ENCODE data around the gene PYY.

PYY gene

GRCh38 chr17:43945074-43945829 lies 8.5 kb downstream of the PYY start:
- Histone ChIP-seq H2BK5ac (ENCODE audit: low read depth, low read length, poor library complexity) (no peak overlapping the region), H3K9me3 (ENCODE audit: insufficient read depth, low read depth, low read length) (no peaks in the 10 kb centered on the region), H4K8ac (ENCODE audit: low read depth, low read length) (no peak overlapping the region), H3K14ac (ENCODE audit: low read length) (no peak overlapping the region), H3K79me2 (ENCODE audit: control insufficient read depth, insufficient read depth, low read length, poor library complexity) (no peaks in the 10 kb centered on the region), H3K4ac (ENCODE audit: low read depth, low read length) (no peak overlapping the region), H3K36me3 (ENCODE audit: control insufficient read depth in 1 of 2, insufficient read depth in 2 of 2, low read length in 2 of 2) (no peaks in the 10 kb centered on the region), H3K18ac (ENCODE audit: low read length) (no peak overlapping the region), H4K91ac (ENCODE audit: low read depth, low read length) (no peak overlapping the region), H3K4me3 (ENCODE audit: low read depth, low read length) (no peak overlapping the region), H3K27ac (ENCODE audit: low read depth, low read length) (no peak overlapping the region), H3K4me2 (ENCODE audit: low read length) (no peak overlapping the region), H2AFZ (ENCODE audit: insufficient read depth, low read length, poor library complexity) (no peak overlapping the region), H3K79me1 (ENCODE audit: low read length) (no peaks in the 10 kb centered on the region), H4K12ac (ENCODE audit: low read depth, low read length) (no peak overlapping the region), H3K27me3 (ENCODE audit: insufficient read depth, low read length) (no peaks in the 10 kb centered on the region), H3K4me1 (ENCODE audit: control insufficient read depth in 1 of 2, insufficient read depth in 2 of 2, low read length in 2 of 2) (no peaks in the 10 kb centered on the region), H2AK5ac (ENCODE audit: low read length) (no peak overlapping the region), H2BK12ac (ENCODE audit: low read length) (no peak overlapping the region), H2BK120ac (ENCODE audit: insufficient read depth, low read length, poor library complexity) (no peak overlapping the region), H3K23ac (ENCODE audit: low read length) (no peak overlapping the region), H3K9ac (ENCODE audit: low read length) (no peak overlapping the region)
- WGBS (ENCODE audit: extremely low coverage, insufficient coverage, insufficient read length) = no CpG with 5 or more reads among the region's 12 CpGs
- peak; percentile 91 to 93 for DNase-seq

DNA sequence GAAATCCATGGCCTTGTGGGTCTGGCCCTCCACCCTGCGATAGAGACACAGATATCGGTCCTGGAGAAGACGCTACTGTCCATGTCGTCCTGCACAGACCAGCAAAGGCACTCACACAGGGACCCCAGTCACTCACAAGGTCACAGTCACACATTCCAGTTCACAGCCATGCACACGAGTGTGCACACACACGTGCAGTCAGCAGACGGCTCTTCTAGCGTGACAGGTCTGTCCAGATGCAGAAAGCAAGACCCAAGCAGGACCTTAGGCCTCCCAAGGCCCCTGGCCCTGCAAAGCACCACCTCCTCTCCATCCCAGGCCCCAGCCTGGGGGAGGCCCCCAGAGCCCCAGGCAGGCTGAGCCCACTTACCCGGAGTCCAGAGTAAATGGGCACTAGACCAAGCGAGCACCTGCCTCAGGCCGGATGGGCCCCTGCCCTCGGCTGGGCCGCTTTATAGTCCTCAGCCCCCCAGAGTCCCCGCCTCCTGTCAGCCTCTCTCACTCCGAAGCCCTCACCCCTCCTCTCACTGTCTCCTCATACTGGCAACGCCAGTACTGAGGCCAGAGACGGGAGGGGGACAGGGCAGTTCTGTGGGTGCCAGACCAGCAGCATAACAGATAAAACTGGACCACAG lies 11.6 kb downstream of the PYY start, which contains the start of gene PPY:
PPY (minus strand) TSS at position 426 of the 635 bp plus-strand sequence. CDS start 822 bp downstream, outside the sequence.
- Histone ChIP-seq H2AK5ac (ENCODE audit: low read length) (no peak within 1 kb of the TSS), H3K27ac (ENCODE audit: low read depth, low read length) (no peak within 1 kb of the TSS), H3K79me2 (ENCODE audit: control insufficient read depth, insufficient read depth, low read length, poor library complexity) (no peaks in the 10 kb centered on the region), H3K4ac (ENCODE audit: low read depth, low read length) (no peak within 1 kb of the TSS), H3K18ac (ENCODE audit: low read length) (no peak within 1 kb of the TSS), H3K14ac (ENCODE audit: low read length) (no peak within 1 kb of the TSS), H2AFZ (ENCODE audit: insufficient read depth, low read length, poor library complexity) (no peak within 1 kb of the TSS), H2BK120ac (ENCODE audit: insufficient read depth, low read length, poor library complexity) (no peak within 1 kb of the TSS), H4K12ac (ENCODE audit: low read depth, low read length) (no peak within 1 kb of the TSS), H2BK12ac (ENCODE audit: low read length) (no peak within 1 kb of the TSS), H3K4me1 (ENCODE audit: control insufficient read depth in 1 of 2, insufficient read depth in 2 of 2, low read length in 2 of 2) (peaks cover 4% of the 10 kb centered on the region in 2 experiments), H3K79me1 (ENCODE audit: low read length) (no peaks in the 10 kb centered on the region), H4K8ac (ENCODE audit: low read depth, low read length) (no peak within 1 kb of the TSS), H3K4me3 (ENCODE audit: low read depth, low read length) (no peak within 1 kb of the TSS), H3K36me3 (ENCODE audit: control insufficient read depth in 1 of 2, insufficient read depth in 2 of 2, low read length in 2 of 2) (no peaks in the 10 kb centered on the region), H3K9me3 (ENCODE audit: insufficient read depth, low read depth, low read length) (peaks cover 3% of the 10 kb centered on the region), H3K4me2 (ENCODE audit: low read length) (no peak within 1 kb of the TSS), H3K9ac (ENCODE audit: low read length) (no peak within 1 kb of the TSS), H3K27me3 (ENCODE audit: insufficient read depth, low read length) (no peaks in the 10 kb centered on the region), H4K91ac (ENCODE audit: low read depth, low read length) (no peak within 1 kb of the TSS), H3K23ac (ENCODE audit: low read length) (no peak within 1 kb of the TSS), H2BK5ac (ENCODE audit: low read depth, low read length, poor library complexity) (no peak within 1 kb of the TSS)
- no peak for DNase-seq
- no CpG with 5 or more reads among the region's 17 CpGs for WGBS (ENCODE audit: extremely low coverage, insufficient coverage, insufficient read length)

GRCh38 chr17:43940630-43941029 lies 13.1 kb downstream of the PYY start:
- H2BK5ac ChIP-seq (ENCODE audit: low read depth, low read length, poor library complexity) = no peak overlapping the region
- no peak overlapping the region for H4K12ac ChIP-seq (ENCODE audit: low read depth, low read length)
- H3K4me3 ChIP-seq (ENCODE audit: low read depth, low read length) = no peak overlapping the region
- no peak overlapping the region for H2AFZ ChIP-seq (ENCODE audit: insufficient read depth, low read length, poor library complexity)
- no peak overlapping the region for H3K18ac ChIP-seq (ENCODE audit: low read length)
- H3K36me3 ChIP-seq (ENCODE audit: control insufficient read depth in 1 of 2, insufficient read depth in 2 of 2, low read length in 2 of 2) = no peaks in the 10 kb centered on the region
- no peaks in the 10 kb centered on the region for H3K79me2 ChIP-seq (ENCODE audit: control insufficient read depth, insufficient read depth, low read length, poor library complexity)
- peaks cover 3% of the 10 kb centered on the region for H3K9me3 ChIP-seq (ENCODE audit: insufficient read depth, low read depth, low read length)
- no peak overlapping the region for H3K9ac ChIP-seq (ENCODE audit: low read length)
- H3K23ac ChIP-seq (ENCODE audit: low read length) = no peak overlapping the region
- H2BK120ac ChIP-seq (ENCODE audit: insufficient read depth, low read length, poor library complexity) = no peak overlapping the region
- H4K91ac ChIP-seq (ENCODE audit: low read depth, low read length) = no peak overlapping the region
- peak in 1 of 2 donors; percentile 52 for DNase-seq
- no peak overlapping the region for H2BK12ac ChIP-seq (ENCODE audit: low read length)
- no peak overlapping the region for H3K4ac ChIP-seq (ENCODE audit: low read depth, low read length)
- no peaks in the 10 kb centered on the region for H3K27me3 ChIP-seq (ENCODE audit: insufficient read depth, low read length)
- H3K4me2 ChIP-seq (ENCODE audit: low read length) = no peak overlapping the region
- H2AK5ac ChIP-seq (ENCODE audit: low read length) = no peak overlapping the region
- H3K27ac ChIP-seq (ENCODE audit: low read depth, low read length) = no peak overlapping the region
- H3K79me1 ChIP-seq (ENCODE audit: low read length) = no peaks in the 10 kb centered on the region
- H3K14ac ChIP-seq (ENCODE audit: low read length) = no peak overlapping the region
- no peak overlapping the region for H4K8ac ChIP-seq (ENCODE audit: low read depth, low read length)
- no CpG with 5 or more reads among the region's 7 CpGs for WGBS (ENCODE audit: extremely low coverage, insufficient coverage, insufficient read length)
- peaks cover 4% of the 10 kb centered on the region in 2 experiments for H3K4me1 ChIP-seq (ENCODE audit: control insufficient read depth in 1 of 2, insufficient read depth in 2 of 2, low read length in 2 of 2)

DNA sequence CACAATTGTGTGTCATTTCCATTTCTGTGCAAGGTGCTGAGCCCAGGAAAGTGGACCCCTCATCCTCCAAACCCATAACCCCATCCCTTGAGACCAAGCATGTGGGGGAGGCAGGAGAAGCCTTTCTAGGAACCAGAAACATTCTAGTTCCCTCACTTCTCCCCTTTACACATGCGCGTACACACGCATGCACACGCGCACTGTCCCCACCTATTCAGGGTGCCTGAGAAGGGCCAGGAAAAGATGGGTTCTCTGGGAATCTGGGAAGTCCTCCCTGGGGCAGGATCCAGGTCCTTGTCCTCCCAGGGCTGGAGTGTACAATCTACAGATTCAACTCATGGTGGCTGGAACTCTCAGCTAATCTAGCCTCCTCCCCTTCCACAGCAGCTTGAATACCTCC lies 13.9 kb downstream of the PYY start:
- H3K79me1 ChIP-seq (ENCODE audit: low read length) = no peaks in the 10 kb centered on the region
- H3K4me2 ChIP-seq (ENCODE audit: low read length) = no peak overlapping the region
- H3K79me2 ChIP-seq (ENCODE audit: control insufficient read depth, insufficient read depth, low read length, poor library complexity) = no peaks in the 10 kb centered on the region
- H3K36me3 ChIP-seq (ENCODE audit: control insufficient read depth in 1 of 2, insufficient read depth in 2 of 2, low read length in 2 of 2) = no peaks in the 10 kb centered on the region
- no peak overlapping the region for H3K27ac ChIP-seq (ENCODE audit: low read depth, low read length)
- no peak overlapping the region for H2AFZ ChIP-seq (ENCODE audit: insufficient read depth, low read length, poor library complexity)
- H2AK5ac ChIP-seq (ENCODE audit: low read length) = no peak overlapping the region
- H3K18ac ChIP-seq (ENCODE audit: low read length) = no peak overlapping the region
- no peak overlapping the region for H2BK120ac ChIP-seq (ENCODE audit: insufficient read depth, low read length, poor library complexity)
- H4K91ac ChIP-seq (ENCODE audit: low read depth, low read length) = no peak overlapping the region
- no peak overlapping the region for H2BK12ac ChIP-seq (ENCODE audit: low read length)
- H3K23ac ChIP-seq (ENCODE audit: low read length) = no peak overlapping the region
- H3K9me3 ChIP-seq (ENCODE audit: insufficient read depth, low read depth, low read length) = peaks cover 5% of the 10 kb centered on the region
- no peak overlapping the region for H3K4me3 ChIP-seq (ENCODE audit: low read depth, low read length)
- no peak overlapping the region for H4K12ac ChIP-seq (ENCODE audit: low read depth, low read length)
- H2BK5ac ChIP-seq (ENCODE audit: low read depth, low read length, poor library complexity) = no peak overlapping the region
- H3K14ac ChIP-seq (ENCODE audit: low read length) = no peak overlapping the region
- no peaks in the 10 kb centered on the region for H3K27me3 ChIP-seq (ENCODE audit: insufficient read depth, low read length)
- H3K4me1 ChIP-seq (ENCODE audit: control insufficient read depth in 1 of 2, insufficient read depth in 2 of 2, low read length in 2 of 2) = peaks cover 4% of the 10 kb centered on the region in 2 experiments
- DNase-seq = no peak
- H3K9ac ChIP-seq (ENCODE audit: low read length) = no peak overlapping the region
- WGBS (ENCODE audit: extremely low coverage, insufficient coverage, insufficient read length) = no CpG with 5 or more reads among the region's 5 CpGs
- H3K4ac ChIP-seq (ENCODE audit: low read depth, low read length) = no peak overlapping the region
- no peak overlapping the region for H4K8ac ChIP-seq (ENCODE audit: low read depth, low read length)

Data from trophoblast cell (in vitro differentiated cells and primary cell).